Stimulated activated CD4-positive, alpha-beta T cell treated with anti-CD3 and anti-CD28 coated beads, TNF-alpha, amount 100 ng/mL, for 4 hours (primary cell): ENCODE data around the gene PI4KA.
"Not testable (repeated sequence)": the region's sequence is repeated elsewhere in the genome, so short reads cannot be mapped to it uniquely, and the experiment has no call there.

Experiments used
- DNase-seq, 3 experiments: peaks; one replicate each; pipeline ENCODE4 v3.0.0-alpha.2; 2020; ENCODE audit warnings: low read depth in 3 of 3

PI4KA gene

GRCh38 chr22:20666560-20666959 is 192.1 kb downstream of the PI4KA start:
- no peak for DNase-seq

- DNase-seq, result no peak
These were observed 194.0 kb downstream of the PI4KA start for GRCh38 chr22:20664594-20664959.

GRCh38 chr22:20663941-20664593 is 194.5 kb downstream of the PI4KA start:
- DNase-seq, result no peak

GRCh38 chr22:20663137-20663828 is 195.3 kb downstream of the PI4KA start:
- DNase-seq, result no peak

GRCh38 chr22:20662524-20663036 is 196.0 kb downstream of the PI4KA start:
- not testable (repeated sequence) for DNase-seq

GRCh38 chr22:20661473-20661872 is 197.1 kb downstream of the PI4KA start:
- DNase-seq, result no peak

- no peak for DNase-seq
These were observed 198.1 kb downstream of the PI4KA start for GRCh38 chr22:20660441-20661054.

GRCh38 chr22:20659920-20660319 is 198.7 kb downstream of the PI4KA start:
- DNase-seq, result no peak

GRCh38 chr22:20659258-20659657 is 199.4 kb downstream of the PI4KA start:
- no peak for DNase-seq

- DNase-seq, result no peak
These were observed 200.0 kb downstream of the PI4KA start for GRCh38 chr22:20658433-20659222.

- no peak for DNase-seq
These were observed 200.6 kb downstream of the PI4KA start for GRCh38 chr22:20657963-20658362.
